IMR-90 (cell line): Measurements from ENCODE around the gene PLOD3. TPM values are rescaled to one million over a fixed set of nuclear protein-coding genes. Genes with fewer than 3 reads are reported as not detected.

Experiments used
- ATAC-seq: fragments of 200-7000 bp; cut with Tn5 transposase; 2 replicates; pipeline ENCODE4 v1.9.1; 2020; ENCODE audit warnings: low read depth, mild to moderate bottlenecking, moderate library complexity
- BruUV-seq: library from RNA; stranded (reverse); fragments of 400-500 nt; replicated peaks from 2 replicates; lab custom pipeline; 2021; lab: Mats Ljungman, UMichigan
- CTCF ChIA-PET: fragments of 300-600 bp; formaldehyde crosslinking; extraction: SDS; loops from one replicate; lab custom pipeline; 2021; ENCODE audit warnings: antibody characterized with exemption; lab: Yijun Ruan, JAX
- POLR2A ChIA-PET: fragments of 300-600 bp; sonication (Branson Sonifier 250); formaldehyde crosslinking; loops from one replicate; lab custom pipeline; 2022; ENCODE audit warnings: antibody characterized with exemption; ENCODE audit not compliant: unreplicated experiment; lab: Charles Lee
- DNase-seq: peaks from one replicate; pipeline ENCODE4 v3.0.0; 2013
- H2AFZ ChIP-seq: replicated peaks from 2 replicates; pipeline ENCODE3; 2013; ENCODE audit warnings: low read length, mild to moderate bottlenecking; ENCODE audit not compliant: poor library complexity
- H2AK5ac ChIP-seq: 2 replicates; pipeline ENCODE4 v1.6.1; 2013; ENCODE audit warnings: low read depth, low read length, inconsistent platforms
- H2AK9ac ChIP-seq: replicated peaks from 2 replicates; pipeline ENCODE3; 2013; ENCODE audit warnings: mild to moderate bottlenecking, low read depth, low read length, moderate library complexity; ENCODE audit not compliant: poor library complexity
- H2BK120ac ChIP-seq: 2 replicates; pipeline ENCODE4 v1.6.1; 2013; ENCODE audit warnings: low read depth, low read length, inconsistent platforms
- H2BK15ac ChIP-seq: 3 replicates; pipeline ENCODE4 v1.6.1; 2013; ENCODE audit warnings: low read depth, low read length, inconsistent platforms
- H2BK20ac ChIP-seq: 2 replicates; pipeline ENCODE4 v1.6.1; 2013; ENCODE audit warnings: low read depth, mild to moderate bottlenecking, inconsistent platforms, low read length, moderate library complexity
- H2BK5ac ChIP-seq: 2 replicates; pipeline ENCODE4 v1.6.1; 2013; ENCODE audit warnings: mild to moderate bottlenecking, low read depth, low read length, inconsistent platforms; ENCODE audit not compliant: poor library complexity, severe bottlenecking
- H3K14ac ChIP-seq: replicated peaks from 2 replicates; pipeline ENCODE4 v1.6.1; 2013; ENCODE audit warnings: low read depth, low read length, inconsistent platforms
- H3K18ac ChIP-seq: 2 replicates; pipeline ENCODE4 v1.6.1; 2013; ENCODE audit warnings: low read depth, low read length, control low read depth
- H3K23ac ChIP-seq: 2 replicates; pipeline ENCODE4 v1.6.1; 2013; ENCODE audit warnings: low read depth, low read length, inconsistent platforms
- H3K27ac ChIP-seq: 2 replicates; pipeline ENCODE4 v1.5.1; 2013; ENCODE audit warnings: mild to moderate bottlenecking, control low read depth, low read length; ENCODE audit not compliant: insufficient read depth
- H3K27me3 ChIP-seq: 2 replicates; pipeline ENCODE4 v1.6.1; 2013; ENCODE audit warnings: low read length; ENCODE audit not compliant: control insufficient read depth, insufficient read depth
- H3K36me3 ChIP-seq: 2 replicates; pipeline ENCODE4 v1.6.1; 2013; ENCODE audit warnings: low read length, mixed read lengths; ENCODE audit not compliant: control insufficient read depth, insufficient read depth
- H3K4ac ChIP-seq: 2 replicates; pipeline ENCODE4 v1.6.1; 2013; ENCODE audit warnings: low read depth, low read length, inconsistent platforms
- H3K4me1 ChIP-seq: 2 replicates; pipeline ENCODE4 v1.6.1; 2013; ENCODE audit warnings: low read length, mixed read lengths; ENCODE audit not compliant: control insufficient read depth, insufficient read depth
- H3K4me2 ChIP-seq: 2 replicates; pipeline ENCODE4 v1.6.1; 2013; ENCODE audit warnings: low read depth, mild to moderate bottlenecking, control low read depth, low read length, moderate library complexity
- H3K4me3 ChIP-seq: 2 replicates; pipeline ENCODE4 v1.5.1; 2013; ENCODE audit warnings: low read depth, mild to moderate bottlenecking, control low read depth, low read length, moderate library complexity; ENCODE audit not compliant: insufficient read depth
- H3K56ac ChIP-seq: 2 replicates; pipeline ENCODE4 v1.6.1; 2013; ENCODE audit warnings: low read length, inconsistent platforms; ENCODE audit not compliant: insufficient read depth; ENCODE audit errors: extremely low read depth
- H3K79me1 ChIP-seq, 2 experiments: 2 replicates each; pipeline ENCODE4 v1.6.1; 2013; ENCODE audit warnings: low read length in 2 of 2, inconsistent platforms in 1 of 2, low read depth in 1 of 2
- H3K9ac ChIP-seq: 2 replicates; pipeline ENCODE4 v1.6.1; 2013; ENCODE audit warnings: low read depth, low read length, control low read depth
- H3K9me1 ChIP-seq: 2 replicates; pipeline ENCODE4 v1.6.1; 2013; ENCODE audit warnings: low read length, inconsistent platforms; ENCODE audit not compliant: insufficient read depth
- H3K9me3 ChIP-seq: 2 replicates; pipeline ENCODE4 v1.6.1; 2013; ENCODE audit warnings: low read length; ENCODE audit not compliant: control insufficient read depth, insufficient read depth
- H4K20me1 ChIP-seq: 2 replicates; pipeline ENCODE4 v1.6.1; 2013; ENCODE audit warnings: low read length, inconsistent platforms; ENCODE audit not compliant: insufficient read depth
- H4K5ac ChIP-seq: 2 replicates; pipeline ENCODE4 v1.6.1; 2013; ENCODE audit warnings: mild to moderate bottlenecking, low read depth, low read length, control low read depth
- H4K8ac ChIP-seq, 2 experiments: 2 replicates each; pipeline ENCODE4 v1.6.1; 2013; ENCODE audit warnings: low read depth in 2 of 2, low read length in 2 of 2, control low read depth in 1 of 2, inconsistent platforms in 1 of 2
- H4K91ac ChIP-seq: 2 replicates; pipeline ENCODE4 v1.6.1; 2013; ENCODE audit warnings: low read depth, low read length, inconsistent platforms; ENCODE audit not compliant: insufficient read depth
- CEBPB ChIP-seq: IDR thresholded peaks from 2 replicates; pipeline ENCODE4 v1.6.1; 2012; ENCODE audit warnings: low read depth, low read length, improper control_type of control experiment
- FOS ChIP-seq: fragments of 150-350 bp; IDR thresholded peaks from 2 replicates; pipeline ENCODE4 v1.6.1; 2016; ENCODE audit warnings: low read depth, low read length
- MAZ ChIP-seq: IDR thresholded peaks from 2 replicates; pipeline ENCODE4 v1.6.1; 2012; ENCODE audit warnings: low read depth, mild to moderate bottlenecking, low read length, improper control_type of control experiment, moderate library complexity, borderline replicate concordance
- MXI1 ChIP-seq: IDR thresholded peaks from 2 replicates; pipeline ENCODE4 v1.6.1; 2012; ENCODE audit warnings: low read depth, mild to moderate bottlenecking, low read length, moderate library complexity, borderline replicate concordance
- NFE2L2 ChIP-seq: fragments of 150-350 bp; IDR thresholded peaks from 2 replicates; pipeline ENCODE4 v1.6.1; 2016; ENCODE audit warnings: low read depth, mild to moderate bottlenecking, low read length
- POLR2A ChIP-seq: IDR thresholded peaks from 2 replicates; pipeline ENCODE4 v1.6.1; 2012; ENCODE audit warnings: mild to moderate bottlenecking, low read depth, low read length
- RCOR1 ChIP-seq: IDR thresholded peaks from 2 replicates; pipeline ENCODE4 v1.6.1; 2012; ENCODE audit warnings: mild to moderate bottlenecking, low read length, improper control_type of control experiment; ENCODE audit not compliant: insufficient replicate concordance
- SMC3 ChIP-seq: fragments of 150-350 bp; IDR thresholded peaks from 2 replicates; pipeline ENCODE4 v1.6.1; 2016; ENCODE audit warnings: low read depth, mild to moderate bottlenecking, antibody characterized with exemption, low read length, moderate library complexity
- WGBS, 2 experiments: methylation state at CpG; one replicate each; pipeline versions ENCODE4 v1.1.5 to v1.1.7; 2013; ENCODE audit warnings: missing lambda C conversion rate in 2 of 2; ENCODE audit not compliant: insufficient read length in 1 of 2; ENCODE audit errors: extremely low coverage in 2 of 2; 5-methylcytosine and 5-hydroxymethylcytosine counted together
- dilution Hi-C: fragments of 300-500 bp; cut with HindIII; formaldehyde crosslinking; loops from one replicate; pipeline ENCODE4 v1.14.3; 2018; ENCODE audit warnings: low sequenced_read_pairs; ENCODE audit not compliant: unreplicated experiment
- in situ Hi-C: fragments of 300-500 bp; cut with MboI; formaldehyde crosslinking; loops from 3 replicates; pipeline ENCODE4 v1.14.3; 2019; ENCODE audit warnings: low sequenced_read_pairs, inconsistent platforms, mixed read lengths
- intact Hi-C: fragments of 100-400 bp; cut with micrococcal nuclease; formaldehyde crosslinking; loops from 2 replicates; pipeline ENCODE4 v1.10.0; 2022
- polyA plus RNA-seq, 3 experiments: library from polyadenylated mRNA; depleted of rRNA; stranded (reverse); fragments of >200 nt; gene quantifications; 2 replicates each; pipeline ENCODE4 v1.2.3, GENCODE V29; 2012; ENCODE audit warnings: low replicate concordance in 1 of 3
- total RNA-seq: library from RNA; depleted of rRNA; stranded (reverse); fragments of >200 nt; gene quantifications from 2 replicates; pipeline ENCODE4 v1.2.3, GENCODE V29; 2012
- TF ChIP-seq, protein P1 (sequence below): fragments of 150-350 bp; IDR thresholded peaks from 2 replicates; pipeline ENCODE4 v1.6.1; 2016; ENCODE audit warnings: low read depth, mild to moderate bottlenecking, low read length, moderate library complexity, borderline replicate concordance
- TF ChIP-seq, protein P2 (sequence below): conservative IDR thresholded peaks from 2 replicates; pipeline ENCODE4 v1.5.1; 2012; ENCODE audit warnings: mild to moderate bottlenecking, low read depth, low read length, improper control_type of control experiment
- TF ChIP-seq, protein P3 (sequence below): fragments of 150-350 bp; IDR thresholded peaks from 2 replicates; pipeline ENCODE4 v1.6.1; 2017; ENCODE audit warnings: mild to moderate bottlenecking, antibody characterized with exemption, low read length, low read depth

PLOD3 gene
- total and polyA plus RNA-seq, 2 of the 4 experiments (the other 2 are of a cell fraction), result 21.7 to 159 TPM

DNA sequence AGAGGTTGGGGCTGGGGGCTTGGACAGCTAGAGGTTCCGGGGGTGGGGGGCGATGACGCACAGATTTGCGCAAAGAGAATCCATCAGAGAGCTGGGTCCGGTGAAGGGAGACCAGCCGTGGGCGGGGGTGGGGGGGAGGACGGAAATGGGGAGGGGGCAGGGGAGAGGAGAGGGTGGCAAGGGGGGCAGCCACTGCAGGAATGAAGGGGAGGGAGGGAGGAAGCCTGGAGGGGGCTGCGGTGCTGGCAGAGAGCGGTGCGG is 50.8 kb downstream of the PLOD3 start:
- intact Hi-C loops, result no loop called here
- Histone ChIP-seq H3K9me3 (no peaks in the 10 kb centered on the region), H3K9me1 (peaks cover 14% of the 10 kb centered on the region), H3K4me1 (peaks cover 18% of the 10 kb centered on the region), H2BK5ac (no peak overlapping the region), H4K91ac (no peak overlapping the region), H3K4me3 (no peak overlapping the region), H3K4me2 (no peak overlapping the region), H3K27ac (no peak overlapping the region), H3K27me3 (peaks cover 42% of the 10 kb centered on the region), H3K79me1 (peaks cover 0 to 3% of the 10 kb centered on the region in 2 experiments; a peak in 1 of 4 replicates), H2AK9ac (no peak overlapping the region), H3K23ac (no peak overlapping the region), H2AFZ (peak overlapping the region; percentile 69), H2AK5ac (no peak overlapping the region), H3K9ac (no peak overlapping the region), H3K14ac (no peak overlapping the region), H2BK120ac (no peak overlapping the region), H4K8ac (no peak overlapping the region), H2BK15ac (no peak overlapping the region), H4K20me1 (peaks cover 14% of the 10 kb centered on the region; the same call in 1 of the 2 replicates), H2BK20ac (no peak overlapping the region), H4K5ac (no peak overlapping the region), H3K56ac (no peak overlapping the region), H3K4ac (no peak overlapping the region), H3K18ac (no peak overlapping the region), H3K36me3 (peaks cover 1% of the 10 kb centered on the region; the same call in 1 of the 2 replicates)
- in situ Hi-C loops, result no loop called here
- WGBS, 2 experiments, result no CpG with 5 or more reads among the region's 11 CpGs
- no peak for TF ChIP-seq SMC3
- TF ChIP-seq MAZ, result no peak
- TF ChIP-seq CEBPB, result no peak
- TF ChIP-seq MXI1, result no peak
- no peak for TF ChIP-seq NFE2L2
- TF ChIP-seq, protein P1, sequence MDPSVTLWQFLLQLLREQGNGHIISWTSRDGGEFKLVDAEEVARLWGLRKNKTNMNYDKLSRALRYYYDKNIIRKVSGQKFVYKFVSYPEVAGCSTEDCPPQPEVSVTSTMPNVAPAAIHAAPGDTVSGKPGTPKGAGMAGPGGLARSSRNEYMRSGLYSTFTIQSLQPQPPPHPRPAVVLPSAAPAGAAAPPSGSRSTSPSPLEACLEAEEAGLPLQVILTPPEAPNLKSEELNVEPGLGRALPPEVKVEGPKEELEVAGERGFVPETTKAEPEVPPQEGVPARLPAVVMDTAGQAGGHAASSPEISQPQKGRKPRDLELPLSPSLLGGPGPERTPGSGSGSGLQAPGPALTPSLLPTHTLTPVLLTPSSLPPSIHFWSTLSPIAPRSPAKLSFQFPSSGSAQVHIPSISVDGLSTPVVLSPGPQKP, result no peak
- TF ChIP-seq FOS, result no peak
- TF ChIP-seq, protein P2, sequence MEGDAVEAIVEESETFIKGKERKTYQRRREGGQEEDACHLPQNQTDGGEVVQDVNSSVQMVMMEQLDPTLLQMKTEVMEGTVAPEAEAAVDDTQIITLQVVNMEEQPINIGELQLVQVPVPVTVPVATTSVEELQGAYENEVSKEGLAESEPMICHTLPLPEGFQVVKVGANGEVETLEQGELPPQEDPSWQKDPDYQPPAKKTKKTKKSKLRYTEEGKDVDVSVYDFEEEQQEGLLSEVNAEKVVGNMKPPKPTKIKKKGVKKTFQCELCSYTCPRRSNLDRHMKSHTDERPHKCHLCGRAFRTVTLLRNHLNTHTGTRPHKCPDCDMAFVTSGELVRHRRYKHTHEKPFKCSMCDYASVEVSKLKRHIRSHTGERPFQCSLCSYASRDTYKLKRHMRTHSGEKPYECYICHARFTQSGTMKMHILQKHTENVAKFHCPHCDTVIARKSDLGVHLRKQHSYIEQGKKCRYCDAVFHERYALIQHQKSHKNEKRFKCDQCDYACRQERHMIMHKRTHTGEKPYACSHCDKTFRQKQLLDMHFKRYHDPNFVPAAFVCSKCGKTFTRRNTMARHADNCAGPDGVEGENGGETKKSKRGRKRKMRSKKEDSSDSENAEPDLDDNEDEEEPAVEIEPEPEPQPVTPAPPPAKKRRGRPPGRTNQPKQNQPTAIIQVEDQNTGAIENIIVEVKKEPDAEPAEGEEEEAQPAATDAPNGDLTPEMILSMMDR, result no peak
- no peak for TF ChIP-seq POLR2A
- TF ChIP-seq, protein P3, sequence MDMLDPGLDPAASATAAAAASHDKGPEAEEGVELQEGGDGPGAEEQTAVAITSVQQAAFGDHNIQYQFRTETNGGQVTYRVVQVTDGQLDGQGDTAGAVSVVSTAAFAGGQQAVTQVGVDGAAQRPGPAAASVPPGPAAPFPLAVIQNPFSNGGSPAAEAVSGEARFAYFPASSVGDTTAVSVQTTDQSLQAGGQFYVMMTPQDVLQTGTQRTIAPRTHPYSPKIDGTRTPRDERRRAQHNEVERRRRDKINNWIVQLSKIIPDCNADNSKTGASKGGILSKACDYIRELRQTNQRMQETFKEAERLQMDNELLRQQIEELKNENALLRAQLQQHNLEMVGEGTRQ, result no peak
- no peak for TF ChIP-seq RCOR1
- no peak for ATAC-seq
- no TSS peak for BruUV-seq
- CTCF ChIA-PET, result no interaction called here
- no peak for DNase-seq
- POLR2A ChIA-PET, result no interaction called here
- dilution Hi-C loops, result no loop called here
